ENCODE measurements around the gene OR6C75. TPM values are rescaled to one million over a fixed set of nuclear protein-coding genes. Genes with fewer than 3 reads are reported as not detected.
"Not testable (repeated sequence)": the region's sequence is repeated elsewhere in the genome, so short reads cannot be mapped to it uniquely, and the experiment has no call there.

Gene OR6C75
- total RNA-seq: not detected

DNA sequence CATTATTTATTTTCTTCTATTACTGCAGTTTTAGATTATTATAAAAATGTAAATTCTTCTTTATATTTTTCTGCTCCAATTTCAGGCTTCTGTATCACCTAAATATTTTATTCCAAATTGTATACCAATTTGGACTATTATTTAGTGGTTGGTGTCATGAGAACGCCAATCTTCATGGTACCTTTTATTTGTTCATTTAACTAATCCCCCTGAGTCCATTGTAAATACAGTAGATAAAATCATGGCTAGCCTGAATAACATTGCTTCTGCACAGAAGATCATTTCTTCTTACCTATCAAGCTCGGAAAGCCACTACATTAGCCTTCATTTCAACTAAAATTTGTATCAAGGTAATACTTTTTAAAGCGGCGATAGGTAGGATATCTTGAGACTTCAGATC is at the start of gene OR6C75:
TSS of gene OR6C75 (plus strand) at position 301 of the 400 bp plus-strand sequence. CDS start 2,136 bp downstream, outside the sequence.
- H3K9me3 Mint-ChIP-seq: no peaks in the 10 kb centered on the region
- peaks cover 17% of the 10 kb centered on the region for H3K27me3 Mint-ChIP-seq
- intact Hi-C loops (cut with micrococcal nuclease): no loop called here
- TF ChIP-seq, protein P1, sequence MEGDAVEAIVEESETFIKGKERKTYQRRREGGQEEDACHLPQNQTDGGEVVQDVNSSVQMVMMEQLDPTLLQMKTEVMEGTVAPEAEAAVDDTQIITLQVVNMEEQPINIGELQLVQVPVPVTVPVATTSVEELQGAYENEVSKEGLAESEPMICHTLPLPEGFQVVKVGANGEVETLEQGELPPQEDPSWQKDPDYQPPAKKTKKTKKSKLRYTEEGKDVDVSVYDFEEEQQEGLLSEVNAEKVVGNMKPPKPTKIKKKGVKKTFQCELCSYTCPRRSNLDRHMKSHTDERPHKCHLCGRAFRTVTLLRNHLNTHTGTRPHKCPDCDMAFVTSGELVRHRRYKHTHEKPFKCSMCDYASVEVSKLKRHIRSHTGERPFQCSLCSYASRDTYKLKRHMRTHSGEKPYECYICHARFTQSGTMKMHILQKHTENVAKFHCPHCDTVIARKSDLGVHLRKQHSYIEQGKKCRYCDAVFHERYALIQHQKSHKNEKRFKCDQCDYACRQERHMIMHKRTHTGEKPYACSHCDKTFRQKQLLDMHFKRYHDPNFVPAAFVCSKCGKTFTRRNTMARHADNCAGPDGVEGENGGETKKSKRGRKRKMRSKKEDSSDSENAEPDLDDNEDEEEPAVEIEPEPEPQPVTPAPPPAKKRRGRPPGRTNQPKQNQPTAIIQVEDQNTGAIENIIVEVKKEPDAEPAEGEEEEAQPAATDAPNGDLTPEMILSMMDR (IDR thresholded peaks at IDR 0.05): no peak
- H3K36me3 Mint-ChIP-seq (ENCODE audit: low read depth): no peaks in the 10 kb centered on the region
- no peaks in the 10 kb centered on the region for H3K4me1 Mint-ChIP-seq (ENCODE audit: low read depth)
- no peak within 1 kb of the TSS for H3K27ac Mint-ChIP-seq
- no peak for DNase-seq
- H3K4me3 Mint-ChIP-seq: no peak within 1 kb of the TSS
- no peak for ATAC-seq
- ChIA-PET CTCF (no interaction called here), POLR2A (no interaction called here)

DNA sequence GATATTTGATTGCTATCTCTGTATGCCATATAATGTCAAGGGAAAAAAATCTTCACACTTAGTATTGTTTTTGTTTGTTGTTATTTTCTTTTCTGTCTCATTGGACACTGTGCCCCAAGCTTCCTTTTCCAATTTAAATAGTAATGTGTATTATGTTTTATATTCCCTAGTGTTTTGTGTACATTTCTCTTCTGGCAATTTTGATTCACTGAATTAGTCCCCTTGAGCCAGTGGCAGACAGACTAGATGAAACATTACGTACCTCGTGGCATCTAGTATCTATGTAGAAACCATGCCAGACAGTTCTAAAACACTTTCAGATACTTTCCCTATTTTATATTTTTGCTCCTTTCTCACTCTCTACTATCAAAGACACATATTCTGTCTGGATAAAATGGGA is 48.7 kb upstream of the OR6C75 start, which contains the start of gene OR6C1:
TSS of gene OR6C1 (plus strand) at position 301 of the 400 bp plus-strand sequence. CDS start 6,257 bp downstream, outside the sequence.
- Mint-ChIP-seq H3K27me3 (peaks cover 19% of the 10 kb centered on the region), H3K4me3 (no peak within 1 kb of the TSS), H3K27ac (no peak within 1 kb of the TSS), H3K9me3 (no peaks in the 10 kb centered on the region), H3K36me3 (ENCODE audit: low read depth) (no peaks in the 10 kb centered on the region), H3K4me1 (ENCODE audit: low read depth) (no peaks in the 10 kb centered on the region)
- TF ChIP-seq, protein P1 (IDR thresholded peaks at IDR 0.05): no peak
- no peak for DNase-seq
- POLR2A ChIA-PET: no interaction called here
- no peak for ATAC-seq
- intact Hi-C loops (cut with micrococcal nuclease): no loop called here
- CTCF ChIA-PET: no interaction called here

DNA sequence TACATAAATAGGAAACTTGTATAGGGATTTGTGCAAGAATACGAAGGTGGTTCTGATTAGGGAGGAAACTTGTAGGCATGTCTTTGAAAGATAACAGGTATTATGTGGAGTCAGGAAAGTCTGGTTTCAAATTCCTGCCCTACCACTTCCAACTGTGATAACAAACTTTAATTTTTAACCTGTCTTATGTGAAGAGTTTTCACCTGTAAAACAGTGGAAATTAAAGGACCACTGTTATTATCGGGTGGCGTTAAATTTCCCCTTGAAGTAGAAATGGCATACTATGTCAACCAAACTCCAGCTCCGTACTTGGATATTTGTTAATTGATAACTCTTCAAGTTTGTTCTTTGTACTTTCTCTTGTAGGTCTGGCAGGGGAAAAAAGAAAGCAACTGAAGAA is 42.6 kb upstream of the OR6C75 start:
- Mint-ChIP-seq H3K4me3 (no peak overlapping the region), H3K27ac (no peak overlapping the region), H3K9me3 (no peaks in the 10 kb centered on the region), H3K4me1 (ENCODE audit: low read depth) (no peaks in the 10 kb centered on the region), H3K27me3 (peaks cover 9% of the 10 kb centered on the region), H3K36me3 (ENCODE audit: low read depth) (no peaks in the 10 kb centered on the region)
- POLR2A ChIA-PET: no interaction called here
- DNase-seq: no peak
- TF ChIP-seq, protein P1 (IDR thresholded peaks at IDR 0.05): no peak
- CTCF ChIA-PET: no interaction called here
- intact Hi-C loops (cut with micrococcal nuclease): no loop called here
- ATAC-seq: no peak

DNA sequence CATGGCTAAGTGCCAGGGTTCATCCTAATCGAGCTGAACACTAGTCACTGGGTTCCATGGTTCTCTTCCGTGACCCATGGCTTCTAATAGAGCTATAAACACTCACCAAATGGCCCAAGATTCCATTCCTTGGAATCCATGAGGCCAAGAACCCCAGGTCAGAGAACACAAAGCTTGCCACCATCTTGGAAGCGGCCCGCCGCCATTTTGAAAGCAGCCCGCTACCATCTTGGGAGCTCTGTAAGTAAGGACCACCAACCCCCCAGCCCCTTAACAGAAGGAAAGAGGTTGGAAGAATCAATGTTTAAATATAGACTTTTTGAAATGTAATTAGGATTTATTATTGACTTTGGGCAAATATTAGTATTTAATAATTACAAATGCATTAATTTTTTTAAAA is 37.0 kb upstream of the OR6C75 start:
- ATAC-seq; H3K27me3 Mint-ChIP-seq; H3K4me1 Mint-ChIP-seq (ENCODE audit: low read depth); H3K9me3 Mint-ChIP-seq; H3K4me3 Mint-ChIP-seq; DNase-seq; H3K36me3 Mint-ChIP-seq (ENCODE audit: low read depth); H3K27ac Mint-ChIP-seq; CTCF ChIA-PET; intact Hi-C loops (cut with micrococcal nuclease): not testable (repeated sequence)
- POLR2A ChIA-PET: interaction anchor here (0.6 kb wide), 1 partner anchor 228 kb away, joined by 3 read pairs; no protein-coding TSS in a partner anchor

GRCh38 chr12:55330446-55330845 is 32.3 kb upstream of the OR6C75 start, which contains the start of gene OR6C3:
OR6C3 (plus strand) TSS chr12:55330746; CDS start chr12:55331701, 955 bp downstream.
- TF ChIP-seq, protein P1 (IDR thresholded peaks at IDR 0.05): no peak
- no peak within 1 kb of the TSS for H3K27ac Mint-ChIP-seq
- intact Hi-C loops (cut with micrococcal nuclease): no loop called here
- H3K27me3 Mint-ChIP-seq: peaks cover 11% of the 10 kb centered on the region
- ATAC-seq: no peak
- ChIA-PET POLR2A (no interaction called here), CTCF (interaction anchor here (1.6 kb wide), 1 partner anchor 326 kb away, joined by 4 read pairs; no protein-coding TSS in a partner anchor)
- H3K4me1 Mint-ChIP-seq (ENCODE audit: low read depth): no peaks in the 10 kb centered on the region
- H3K4me3 Mint-ChIP-seq: no peak within 1 kb of the TSS
- H3K36me3 Mint-ChIP-seq (ENCODE audit: low read depth): no peaks in the 10 kb centered on the region
- H3K9me3 Mint-ChIP-seq: no peaks in the 10 kb centered on the region
- no peak for DNase-seq

Data from activated CD8-positive, alpha-beta T cell treated with anti-CD3 and anti-CD28 coated beads for 36 hours (primary cell).